Measurements from ENCODE around the gene ARL15. TPM values are rescaled to one million over a fixed set of nuclear protein-coding genes. Genes with fewer than 3 reads are reported as not detected.
A peak's percentile ranks its signal among the peaks of the same experiment; 100 is the strongest.

ARL15 gene
- total and polyA plus RNA-seq, 2 of the 8 experiments (the other 6 are each of a cell fraction or from before 2014, with no cell fraction given) = 9.9 to 21.2 TPM

DNA sequence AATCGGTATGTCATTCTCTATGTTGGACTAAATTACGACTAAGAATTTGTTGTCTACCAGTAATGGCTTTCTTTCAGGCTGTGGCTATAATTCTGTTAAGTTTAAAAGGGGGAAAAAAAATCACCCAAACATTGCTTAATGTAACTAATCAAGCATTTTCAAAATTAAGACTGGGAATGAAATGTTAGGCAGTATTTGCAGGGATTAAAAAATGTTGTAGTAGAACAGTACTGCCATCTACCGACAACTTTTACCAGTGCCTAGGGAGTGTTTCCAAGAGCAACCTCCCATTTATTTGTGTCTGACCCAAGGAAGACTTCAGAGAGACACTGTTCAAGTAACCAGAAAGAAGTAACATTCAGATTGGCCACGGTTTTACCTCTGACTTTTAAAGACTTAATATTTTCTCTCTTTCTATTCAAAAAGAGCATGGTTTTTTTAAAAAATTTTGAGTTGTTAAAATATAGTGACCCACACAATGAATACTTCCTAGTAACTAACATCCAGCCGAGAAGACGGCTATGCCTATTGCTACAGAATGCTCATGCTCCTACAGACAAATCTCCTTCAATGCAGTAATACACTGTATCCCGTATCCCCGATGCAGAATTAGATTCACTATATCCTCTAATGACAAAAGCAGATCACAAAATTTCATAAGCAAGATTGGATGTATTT, 92.4 kb downstream of the ARL15 start:
- Histone ChIP-seq H2AK5ac (ENCODE audit: low read depth, low read length) (no peak overlapping the region), H3K23ac (ENCODE audit: insufficient read length) (no peak overlapping the region), H2BK12ac (ENCODE audit: low read depth, low read length) (no peak overlapping the region), H3K79me1 (ENCODE audit: low read depth, low read length) (no peaks in the 10 kb centered on the region), H4K5ac (ENCODE audit: insufficient read length, low read depth, low read length) (no peak overlapping the region), H3K4me2 (ENCODE audit: insufficient read depth in 1 of 2, low read depth in 2 of 2, low read length in 2 of 2) (no peak overlapping the region), H3K79me2 (ENCODE audit: control insufficient read depth in 1 of 2, insufficient read depth in 2 of 2, low read length in 2 of 2) (peaks cover 0 to 28% of the 10 kb centered on the region in 2 experiments; a peak in 3 of 4 replicates), H3K23me2 (ENCODE audit: low read depth, low read length) (no peaks in the 10 kb centered on the region; the same call in 1 of the 2 replicates), H3K4me1 (replicated peaks in 1 of 4; ENCODE audit: control insufficient read depth in 3 of 4, insufficient read depth in 4 of 4, low read length in 3 of 4) (peaks cover 2 to 23% (median 15%) of the 10 kb centered on the region in 4 experiments; a peak in 6 of 7 replicates), H3K27ac (ENCODE audit: low read depth, low read length) (no peak overlapping the region), H3K9me3 (ENCODE audit: insufficient read depth in 2 of 2, low read depth in 1 of 2, low read length in 1 of 2) (no peaks in the 10 kb centered on the region), H3K9ac (replicated peaks in 1 of 4; ENCODE audit: extremely low read depth in 1 of 4, low read depth in 3 of 4, low read length in 3 of 4) (no peak overlapping the region), H4K91ac (replicated peaks; ENCODE audit: insufficient read length, low read length) (no peak overlapping the region), H2AFZ (ENCODE audit: low read length) (no peak overlapping the region), H2BK5ac (ENCODE audit: low read depth, low read length) (no peak overlapping the region), H4K20me1 (replicated peaks in 1 of 2; ENCODE audit: control insufficient read depth in 1 of 2, insufficient read depth in 2 of 2, low read length in 2 of 2) (no peaks in the 10 kb centered on the region), H3K18ac (ENCODE audit: extremely low read depth, low read length) (no peak overlapping the region), H3K4me3 (ENCODE audit: extremely low read depth in 1 of 4, insufficient read depth in 2 of 4, low read depth in 3 of 4, low read length in 4 of 4) (no peak overlapping the region), H3K27me3 (replicated peaks in 1 of 4; ENCODE audit: control insufficient read depth in 3 of 4, extremely low read depth in 1 of 4, insufficient read depth in 3 of 4, low read length in 3 of 4) (no peaks in the 10 kb centered on the region), H3K4ac (replicated peaks; ENCODE audit: insufficient read length, low read depth, low read length) (no peak overlapping the region), H3K36me3 (ENCODE audit: control insufficient read depth in 2 of 4, insufficient read depth in 4 of 4, low read length in 3 of 4) (no peaks in the 10 kb centered on the region), H4K8ac (ENCODE audit: extremely low read depth, insufficient read depth, low read length) (no peak overlapping the region), H3K56ac (replicated peaks; ENCODE audit: insufficient read length, low read depth, low read length) (no peak overlapping the region), H2BK20ac (ENCODE audit: low read length) (no peak overlapping the region), H2BK15ac (ENCODE audit: low read length) (no peak overlapping the region), H3K14ac (ENCODE audit: insufficient read length) (no peak overlapping the region), H2BK120ac (replicated peaks; ENCODE audit: low read depth, low read length) (no peak overlapping the region)
- ChIA-PET CTCF (ENCODE audit: partially characterized antibody) (no interaction called here), POLR2A (ENCODE audit: partially characterized antibody) (no interaction called here)
- WGBS, 2 experiments (ENCODE audit: extremely low coverage in 1 of 2, insufficient coverage in 1 of 2, insufficient read length in 1 of 2, insufficient replicate concordance in 2 of 2, low coverage in 1 of 2, low lambda C conversion rate in 2 of 2, missing lambda C conversion rate in 1 of 2) = 66% methylated on average over 8 of the region's 8 CpGs; no CpG with 5 or more reads in 1 of the 2 experiments
- FAIRE-seq (peak; percentile 93), DNase-seq (ENCODE audit: low read depth in 1 of 2, low spot score in 2 of 2) (no peak)
- no peak for TF ChIP-seq EP300 (IDR thresholded peaks at IDR 0.05; ENCODE audit: borderline replicate concordance in 1 of 2, low read depth in 2 of 2, low read length in 2 of 2)

Measured in H1 (cell line).